HepG2 (cell line): Measurements from ENCODE around the gene NUBPL. TPM values are rescaled to one million over a fixed set of nuclear protein-coding genes. Genes with fewer than 3 reads are reported as not detected.
A peak's percentile ranks its signal among the peaks of the same experiment; 100 is the strongest.

Experiments used
- AGO2 ChIP-seq: fragments of 200-400 bp; formaldehyde crosslinking; optimal IDR thresholded peaks from 2 replicates; pipeline ENCODE3; 2017; ENCODE audit warnings: mild to moderate bottlenecking, low read depth, low read length, moderate library complexity
- ARID3A ChIP-seq: IDR thresholded peaks from 2 replicates; pipeline ENCODE4 v1.6.1; 2012; ENCODE audit warnings: low read depth, low read length, improper control_type of control experiment
- BORCS8-MEF2B ChIP-seq: sonication (generic); formaldehyde crosslinking; IDR thresholded peaks from 2 replicates; pipeline ENCODE4 v1.8.0; 2022; ENCODE audit warnings: mild to moderate bottlenecking, missing genetic modification reagents
- CEBPZ ChIP-seq: IDR thresholded peaks from 2 replicates; pipeline ENCODE4 v1.6.1; 2012; ENCODE audit warnings: low read length, improper control_type of control experiment
- DMAP1 ChIP-seq: IDR thresholded peaks from 2 replicates; pipeline ENCODE4 v1.6.1; 2016
- PHB2 ChIP-seq: fragments of 450-650 bp; IDR thresholded peaks from 2 replicates; pipeline ENCODE4 v1.6.1; 2018; ENCODE audit not compliant: partially characterized antibody
- RXRB ChIP-seq: IDR thresholded peaks from 2 replicates; pipeline ENCODE4 v1.6.1; 2016; ENCODE audit warnings: borderline replicate concordance, missing genetic modification reagents, missing compliant biosample characterization
- SMAD9 ChIP-seq: sonication (generic); formaldehyde crosslinking; IDR thresholded peaks from 2 replicates; pipeline ENCODE4 v1.5.1; 2020; ENCODE audit warnings: mild to moderate bottlenecking, missing genetic modification reagents
- SOX6 ChIP-seq, 2 experiments: fragments of 450-650 bp in 1 of 2; sonication (generic) in 1 of 2; formaldehyde crosslinking in 1 of 2; IDR thresholded peaks; 2 replicates each; pipeline versions ENCODE4 v1.4.0 to v1.6.1; 2017 to 2020; ENCODE audit warnings: antibody characterized with exemption in 1 of 2, mild to moderate bottlenecking in 1 of 2, missing genetic modification reagents in 1 of 2
- U2AF1 ChIP-seq: fragments of 200-400 bp; formaldehyde crosslinking; optimal IDR thresholded peaks from 2 replicates; pipeline ENCODE3; 2017; ENCODE audit warnings: mild to moderate bottlenecking, low read depth, low read length
- ZNF318 ChIP-seq: sonication (generic); formaldehyde crosslinking; IDR thresholded peaks from 2 replicates; pipeline ENCODE4 v1.4.0; 2020; ENCODE audit warnings: mild to moderate bottlenecking, missing genetic modification reagents
- ZNF430 ChIP-seq: sonication (generic); formaldehyde crosslinking; IDR thresholded peaks from 2 replicates; pipeline ENCODE4 v1.9.0; 2021; ENCODE audit warnings: mild to moderate bottlenecking, missing genetic modification reagents
- ZNF460 ChIP-seq: sonication (generic); formaldehyde crosslinking; IDR thresholded peaks from 2 replicates; pipeline ENCODE4 v1.5.1; 2020; ENCODE audit warnings: missing genetic modification reagents, mild to moderate bottlenecking, borderline replicate concordance
- polyA plus RNA-seq, 8 experiments: library from polyadenylated mRNA; depleted of rRNA in 3 of 8; stranded (reverse) in 7 of 8; unstranded in 1 of 8; fragments of >200 nt; fragmentation: Illumina TruSeq in 4 of 8; extraction: Trizol in 4 of 8; gene quantifications; 2 replicates each; pipeline versions ENCODE4 v1.2.1 to v1.2.3, GENCODE V29; 2011 to 2016; ENCODE audit warnings: low read depth in 4 of 8, missing spikeins in 1 of 8, mixed read lengths in 1 of 8; ENCODE audit not compliant: insufficient read depth in 1 of 8
- total RNA-seq, 5 experiments: library from RNA; depleted of rRNA; stranded (reverse); fragments of >200 nt; fragmentation: Illumina TruSeq; extraction: Trizol; gene quantifications; 2 replicates each; pipeline ENCODE4 v1.2.3, GENCODE V29; 2016; ENCODE audit warnings: low read depth in 1 of 5
- TF ChIP-seq, protein P1 (sequence below): sonication (generic); formaldehyde crosslinking; IDR thresholded peaks from 2 replicates; pipeline ENCODE4 v1.4.0; 2020; ENCODE audit warnings: missing genetic modification reagents, low read depth, mild to moderate bottlenecking, borderline replicate concordance

NUBPL gene
- total and polyA plus RNA-seq, 2 of the 13 experiments (the other 11 are each of a cell fraction or from before 2014, with no cell fraction given), result 21.3 to 44.1 TPM

DNA sequence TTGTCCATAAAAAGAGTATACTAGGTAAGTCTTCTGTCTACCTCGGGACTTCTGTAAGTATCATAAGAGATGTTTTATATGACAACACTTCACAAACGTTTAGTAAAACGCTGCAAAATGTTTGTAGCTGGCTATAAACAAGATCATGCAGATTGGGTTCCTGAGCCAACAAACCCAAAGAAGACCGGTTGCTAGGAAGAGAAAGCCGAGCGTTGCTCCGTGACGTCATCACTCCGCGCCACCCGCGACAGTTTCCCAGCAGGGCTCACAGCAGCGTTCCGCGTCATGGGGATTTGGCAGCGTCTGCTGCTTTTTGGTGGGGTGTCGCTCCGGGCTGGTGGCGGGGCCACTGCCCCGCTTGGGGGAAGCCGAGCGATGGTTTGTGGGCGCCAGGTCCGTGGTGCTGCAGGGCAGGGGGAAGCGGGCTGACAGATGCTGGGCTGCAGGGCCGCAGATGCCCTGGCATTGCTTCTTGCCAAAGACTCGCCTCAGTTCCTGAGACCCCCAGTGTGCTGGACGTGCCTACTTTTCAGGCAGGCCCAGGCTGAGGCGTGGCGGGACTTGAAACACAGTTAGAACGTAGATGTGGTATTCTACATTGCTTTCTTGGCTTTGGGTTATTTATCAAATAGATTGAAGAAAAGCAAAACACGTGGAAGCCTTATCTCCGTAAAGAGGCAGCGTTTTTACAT, at the start of gene NUBPL (continued):
- TF ChIP-seq CEBPZ (no peak), AGO2 (peak; percentile 83), ARID3A (peak; percentile 78; the same call in 1 of the 2 replicates), SOX6 (IDR thresholded peaks at IDR 0.05) (no peak), SOX6 (CRISPR knock-in tag; IDR thresholded peaks at IDR 0.05) (peak; percentile 85), BORCS8-MEF2B (CRISPR knock-in tag) (peak; percentile 99), DMAP1 (CRISPR knock-in tag) (peak; percentile 98), ZNF460 (no peak), SMAD9 (CRISPR knock-in tag) (peak; percentile 98), ZNF430 (CRISPR knock-in tag) (peak; percentile 95; the same call in 1 of the 2 replicates), PHB2 (no peak), U2AF1 (peak; percentile 99), RXRB (peak; percentile 79; the same call in 1 of the 2 replicates), ZNF318 (CRISPR knock-in tag) (no peak; the same call in 1 of the 2 replicates)
- TF ChIP-seq, protein P1, sequence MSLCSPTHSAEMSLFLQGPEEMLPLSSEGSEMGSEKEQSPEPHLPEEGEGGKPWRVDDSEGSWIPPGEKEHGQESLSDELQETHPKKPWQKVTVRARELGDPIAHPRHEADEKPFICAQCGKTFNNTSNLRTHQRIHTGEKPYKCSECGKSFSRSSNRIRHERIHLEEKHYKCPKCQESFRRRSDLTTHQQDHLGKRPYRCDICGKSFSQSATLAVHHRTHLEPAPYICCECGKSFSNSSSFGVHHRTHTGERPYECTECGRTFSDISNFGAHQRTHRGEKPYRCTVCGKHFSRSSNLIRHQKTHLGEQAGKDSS (CRISPR knock-in tag), result peak; percentile 98
